GM18951 (cell line): ENCODE measurements around the gene ZCCHC14.
"Not testable (repeated sequence)": the region's sequence is repeated elsewhere in the genome, so short reads cannot be mapped to it uniquely, and the experiment has no call there.

ENCODE experiments used
- POLR2A ChIP-seq: IDR thresholded peaks from 4 replicates; pipeline ENCODE4 v1.6.1; 2011; ENCODE audit warnings: mild to moderate bottlenecking; ENCODE audit not compliant: insufficient read length, insufficient read depth; ENCODE audit errors: extremely low read depth
- in situ Hi-C: fragments of 300-500 bp; cut with MboI; formaldehyde crosslinking; loops from one replicate; pipeline ENCODE4 v1.12.0; 2022; ENCODE audit warnings: low sequenced_read_pairs, mixed read lengths, inconsistent platforms; ENCODE audit not compliant: unreplicated experiment

Gene ZCCHC14

GRCh38 chr16:87516361-87516760, 23.5 kb upstream of the ZCCHC14 start:
- in situ Hi-C loops = no loop called here
- TF ChIP-seq POLR2A = no peak

- in situ Hi-C loops = no loop called here
Observed at GRCh38 chr16:87515475-87516330, 22.9 kb upstream of the ZCCHC14 start.

GRCh38 chr16:87509778-87510177, 17.0 kb upstream of the ZCCHC14 start:
- in situ Hi-C loops = not testable (repeated sequence)

More at GRCh38 chr16:87515475-87516330, 22.9 kb upstream of the ZCCHC14 start:
- no peak for TF ChIP-seq POLR2A

GRCh38 chr16:87507351-87508069, 14.7 kb upstream of the ZCCHC14 start:
- no peak for TF ChIP-seq POLR2A
- in situ Hi-C loops = no loop called here

GRCh38 chr16:87506423-87507350, 13.9 kb upstream of the ZCCHC14 start:
- no peak for TF ChIP-seq POLR2A
- in situ Hi-C loops = no loop called here

- in situ Hi-C loops = no loop called here
- TF ChIP-seq POLR2A = no peak
Observed at GRCh38 chr16:87505834-87506233, 13.0 kb upstream of the ZCCHC14 start.

- in situ Hi-C loops = not testable (repeated sequence)
Observed at GRCh38 chr16:87503232-87503937, 10.6 kb upstream of the ZCCHC14 start.

- TF ChIP-seq POLR2A = no peak
- in situ Hi-C loops = no loop called here
Observed at GRCh38 chr16:87502308-87502969, 9.6 kb upstream of the ZCCHC14 start.

GRCh38 chr16:87501117-87501516, 8.3 kb upstream of the ZCCHC14 start:
- in situ Hi-C loops = no loop called here

GRCh38 chr16:87499189-87499486, 6.3 kb upstream of the ZCCHC14 start:
- in situ Hi-C loops = no loop called here
- TF ChIP-seq POLR2A = no peak

More at GRCh38 chr16:87501117-87501516, 8.3 kb upstream of the ZCCHC14 start:
- TF ChIP-seq POLR2A = no peak

GRCh38 chr16:87498324-87499188, 5.7 kb upstream of the ZCCHC14 start:
- no peak for TF ChIP-seq POLR2A
- in situ Hi-C loops = no loop called here

GRCh38 chr16:87497767-87498290, 5.0 kb upstream of the ZCCHC14 start:
- in situ Hi-C loops = not testable (repeated sequence)

- in situ Hi-C loops = not testable (repeated sequence)
Observed at GRCh38 chr16:87497023-87497766, 4.4 kb upstream of the ZCCHC14 start.
